GM21390 (cell line): ENCODE measurements around the gene ZNF573.
"Not testable (repeated sequence)": the region's sequence is repeated elsewhere in the genome, so short reads cannot be mapped to it uniquely, and the experiment has no call there.

Source experiments
- ATAC-seq: cut with Tn5 transposase; IDR thresholded peaks from one replicate; pipeline ENCODE4 v1.9.1; 2021; ENCODE audit not compliant: unreplicated experiment

The ZNF573 gene

GRCh38 chr19:37779127-37780005 is at the start of gene ZNF573:
TSS of gene ZNF573 (minus strand) at chr19:37779586. CDS start at chr19:37773729, 5,857 bp downstream.
- peak; percentile 85 for ATAC-seq

- no peak for ATAC-seq
Measured at GRCh38 chr19:37817180-37817981, 38.0 kb upstream of the ZNF573 start.

GRCh38 chr19:37815611-37816010 is 36.2 kb upstream of the ZNF573 start:
- not testable (repeated sequence) for ATAC-seq

DNA sequence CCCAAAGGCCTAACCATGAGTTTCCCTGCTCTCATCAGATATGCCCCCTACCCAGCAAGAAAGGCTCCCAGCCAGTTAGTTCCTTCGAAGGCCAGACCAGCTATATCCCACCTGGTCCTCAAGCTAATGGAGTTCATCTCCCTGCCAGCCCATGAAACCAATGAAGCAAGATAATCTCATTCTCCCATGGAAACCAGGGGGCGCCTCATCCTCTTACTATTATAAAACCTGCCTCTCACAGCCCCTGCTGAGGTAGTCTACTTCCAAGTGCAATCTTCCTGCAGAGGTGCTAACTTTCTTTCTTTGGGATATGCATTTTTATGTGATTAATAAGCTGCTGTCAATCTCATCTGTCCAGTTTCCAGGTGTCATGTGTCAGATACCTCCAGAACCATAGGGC is 34.0 kb upstream of the ZNF573 start:
- no peak for ATAC-seq

GRCh38 chr19:37809366-37809765 is 30.0 kb upstream of the ZNF573 start:
- no peak for ATAC-seq

DNA sequence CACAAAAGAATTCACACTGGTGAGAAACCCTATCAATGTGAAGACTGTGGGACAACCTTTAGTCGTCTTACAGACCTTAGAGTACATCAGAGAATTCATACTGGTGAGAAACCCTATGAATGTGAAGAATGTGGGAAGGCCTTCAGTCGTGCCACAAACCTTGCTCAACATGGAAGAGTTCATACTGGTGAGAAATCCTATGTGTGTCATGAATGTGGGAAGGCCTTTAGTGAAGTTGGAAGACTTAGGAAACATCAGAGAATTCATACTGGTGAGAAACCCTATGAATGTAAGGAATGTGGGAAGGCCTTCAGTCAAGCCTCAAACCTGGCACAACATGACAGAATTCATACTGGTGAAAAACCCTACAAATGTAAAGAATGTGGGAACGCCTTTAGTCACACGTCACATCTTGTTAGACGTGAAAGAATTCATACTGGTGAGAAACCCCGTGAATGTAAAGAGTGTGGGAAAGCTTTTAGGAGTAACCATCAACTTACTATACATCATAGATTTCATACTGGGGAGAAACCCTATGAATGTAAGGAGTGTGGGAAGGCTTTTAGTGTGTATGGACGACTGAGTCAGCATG is 24.0 kb upstream of the ZNF573 start:
- no peak for ATAC-seq

DNA sequence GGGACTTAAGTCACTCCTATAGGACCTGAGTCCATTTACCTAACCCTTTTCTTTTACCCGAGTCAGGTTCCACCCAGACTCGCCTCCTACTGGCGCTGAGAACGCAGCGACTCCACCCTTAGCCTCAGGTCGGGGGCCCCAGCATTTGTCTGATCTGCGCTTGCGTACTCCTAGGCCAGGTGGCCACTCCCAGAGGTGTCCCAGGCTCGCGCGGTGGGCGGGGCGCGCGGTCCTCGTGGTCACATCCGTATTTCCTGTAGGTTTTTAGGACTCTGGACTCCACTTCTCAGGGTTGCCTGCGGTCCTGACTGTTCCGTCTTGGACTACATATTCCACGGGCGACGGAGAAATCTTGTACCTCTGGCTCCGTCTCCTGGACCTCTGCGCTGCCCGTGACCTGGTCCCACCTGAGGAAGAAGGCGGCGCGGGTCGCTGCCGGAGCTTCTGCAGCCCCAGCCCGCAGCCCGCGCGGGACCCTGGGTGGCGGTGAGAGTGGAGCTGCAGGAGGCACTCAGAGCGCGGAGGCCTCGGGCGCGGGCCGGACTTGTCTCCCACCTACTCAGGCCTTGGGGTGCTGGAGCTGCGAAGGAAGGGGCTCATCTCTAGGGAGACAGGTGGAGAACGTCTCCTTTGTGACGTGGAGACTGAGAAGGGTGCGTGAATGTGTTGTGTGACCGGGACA is 11.0 kb upstream of the ZNF573 start:
- no peak for ATAC-seq

DNA sequence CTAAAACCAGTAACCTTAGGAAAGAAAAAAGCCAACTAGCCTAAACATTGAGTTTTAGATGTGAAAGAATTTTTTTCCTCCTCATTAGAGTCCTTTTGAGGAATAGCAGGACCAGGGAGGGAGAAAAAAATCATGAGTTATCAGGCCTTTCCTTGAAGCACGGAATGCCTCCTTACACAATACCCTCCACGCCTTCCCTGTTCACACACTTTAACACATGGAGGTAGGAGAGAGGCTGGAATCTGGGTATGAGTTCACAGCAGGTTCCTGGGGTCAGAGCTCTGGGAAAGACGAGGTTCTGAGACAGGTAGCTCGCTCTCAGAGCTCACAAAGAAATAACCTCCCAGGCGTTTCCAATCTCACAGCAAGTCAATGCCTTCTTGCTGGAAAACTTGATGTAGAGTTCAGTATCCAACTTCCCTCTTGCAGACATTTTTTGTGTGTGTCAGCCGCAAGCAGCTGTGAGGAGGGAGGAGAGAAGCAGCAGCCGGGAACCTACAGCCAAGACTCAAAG is 716 bp downstream of the ZNF573 start:
- no peak for ATAC-seq

GRCh38 chr19:37770985-37771384 is 8.4 kb downstream of the ZNF573 start:
- no peak for ATAC-seq

GRCh38 chr19:37763488-37763887 is 15.9 kb downstream of the ZNF573 start:
- no peak for ATAC-seq

- not testable (repeated sequence) for ATAC-seq
Measured at GRCh38 chr19:37757683-37758082, 21.7 kb downstream of the ZNF573 start.

GRCh38 chr19:37738371-37738770 is 41.0 kb downstream of the ZNF573 start:
- ATAC-seq = no peak

DNA sequence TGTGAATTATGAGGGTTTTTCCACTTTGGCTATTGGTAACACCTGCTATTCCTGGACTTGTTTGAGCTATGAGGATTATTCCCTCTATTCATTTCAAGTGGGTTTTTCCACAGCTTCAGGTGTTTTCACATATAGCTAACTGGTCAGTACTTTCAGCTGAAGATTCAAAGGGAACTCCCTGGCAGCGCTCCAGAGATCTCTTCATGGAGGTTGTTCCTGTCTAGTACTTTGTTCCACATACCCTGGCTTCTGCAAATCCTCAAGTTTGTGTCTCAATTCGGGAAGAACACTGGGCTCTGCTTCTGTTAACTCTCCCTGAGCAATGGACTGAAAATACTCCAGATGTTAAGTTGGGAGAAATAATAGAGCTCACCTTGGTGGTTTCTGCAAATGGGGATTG is 54.2 kb downstream of the ZNF573 start:
- no peak for ATAC-seq

DNA sequence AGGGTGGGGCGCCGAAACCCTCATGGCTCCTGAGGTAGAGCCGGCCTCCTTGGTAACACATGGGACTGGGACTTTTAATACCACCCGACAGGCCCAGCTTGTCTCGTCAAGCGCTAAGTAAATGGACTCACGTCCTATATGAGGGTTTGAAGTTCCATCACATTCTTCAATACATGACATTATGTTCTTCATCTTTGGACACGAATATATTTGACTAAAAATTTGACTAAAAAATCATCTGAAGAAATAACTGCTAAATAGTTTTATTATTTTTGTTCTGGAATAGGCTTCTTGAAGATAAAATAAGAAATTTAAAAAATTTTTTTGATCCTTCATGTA is 59.5 kb downstream of the ZNF573 start:
- ATAC-seq = no peak

DNA sequence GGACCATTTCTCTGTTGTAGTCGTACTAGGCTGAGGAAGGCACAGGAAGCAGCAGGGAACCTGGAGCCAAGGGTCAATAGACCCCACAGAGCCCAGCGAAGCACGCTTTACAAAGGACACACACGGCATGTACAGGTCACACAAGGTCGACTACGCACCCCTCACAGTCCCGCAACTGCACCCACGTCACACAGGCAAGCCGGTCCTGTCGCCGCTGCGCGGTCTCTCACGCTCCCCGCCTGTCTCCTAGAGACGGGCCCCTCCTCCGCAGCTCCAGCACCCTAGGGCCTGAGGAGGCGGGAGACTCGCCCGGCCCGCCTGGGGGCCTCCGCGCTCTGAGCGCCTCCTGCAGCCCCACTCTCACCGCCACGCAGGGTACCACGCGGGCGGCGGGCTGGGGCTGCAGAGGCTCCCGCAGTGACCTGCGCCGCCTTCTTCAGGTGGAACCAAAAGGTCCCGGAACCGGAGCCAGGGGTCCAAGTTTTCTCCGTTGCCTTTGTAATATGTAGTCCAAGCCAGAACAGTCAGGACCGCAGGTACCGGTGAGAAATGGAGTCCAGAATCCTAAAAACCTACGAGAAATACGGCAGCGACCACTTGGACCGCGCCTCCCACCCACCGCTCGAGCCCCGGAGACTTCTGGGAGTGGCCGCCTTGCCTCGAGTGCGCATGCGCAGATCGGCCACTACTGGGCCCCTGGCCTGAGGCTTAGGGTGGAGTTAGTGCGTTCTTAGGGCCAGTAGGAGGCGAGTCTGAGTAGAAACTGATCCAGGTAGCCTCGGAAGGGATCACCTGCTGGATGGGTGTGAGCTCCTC is 60.1 kb downstream of the ZNF573 start, which contains the start of gene ZNF607:
ZNF607 (minus strand) TSS at position 651 of the 816 bp plus-strand sequence. CDS start 8,143 bp downstream, outside the sequence.
- ATAC-seq = peak; percentile 82

DNA sequence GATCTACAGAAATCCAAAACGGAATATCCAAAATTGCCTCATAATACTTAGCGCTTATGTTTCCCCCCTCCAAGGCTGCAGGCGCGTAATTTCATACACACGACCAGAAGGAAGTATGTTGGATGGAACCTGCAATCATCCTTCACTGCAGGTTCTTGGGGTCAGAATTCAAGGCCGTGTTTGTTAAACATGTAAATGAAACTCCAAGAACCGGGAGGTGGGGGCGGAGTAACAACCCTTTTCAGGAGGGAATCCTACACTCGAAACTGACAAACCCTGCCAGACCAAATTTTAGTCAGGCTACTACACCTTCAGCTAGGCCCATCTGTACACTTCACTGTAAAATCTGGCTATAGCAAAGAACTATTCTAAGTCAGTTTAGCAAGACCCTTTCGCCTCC is 61.1 kb downstream of the ZNF573 start:
- no peak for ATAC-seq

GRCh38 chr19:37716140-37716539 is 63.2 kb downstream of the ZNF573 start:
- ATAC-seq = no peak

- no peak for ATAC-seq
Measured at GRCh38 chr19:37706052-37706605, 73.3 kb downstream of the ZNF573 start.

- ATAC-seq = no peak
Measured at GRCh38 chr19:37699057-37699456, 80.3 kb downstream of the ZNF573 start.

DNA sequence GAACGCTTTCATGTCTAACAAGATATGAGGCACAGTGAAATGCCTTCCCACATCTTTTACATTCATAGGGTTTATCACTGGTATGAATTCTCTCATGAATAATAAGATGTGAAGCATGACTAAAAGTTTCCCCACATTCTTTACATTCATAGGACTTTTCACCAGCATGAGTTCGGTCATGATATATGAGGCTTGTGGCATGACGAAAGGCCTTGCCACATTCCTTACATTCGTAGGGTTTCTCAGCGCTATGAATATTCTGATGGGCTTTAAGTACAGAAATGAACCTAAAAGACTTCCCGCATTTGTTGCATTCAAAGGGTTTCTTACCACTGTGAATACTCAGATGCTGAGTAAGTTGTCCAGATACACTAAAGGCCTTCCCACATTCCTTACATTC is 81.2 kb downstream of the ZNF573 start:
- no peak for ATAC-seq
